Bone marrow (tissue), 2 donors: ENCODE measurements around the gene ZRANB3.

Source experiments
- DNase-seq, 2 donors: peaks; one replicate each; lab custom pipeline; 2025; lab: John Stamatoyannopoulos, UW

ZRANB3 gene

GRCh38 chr2:135175177-135175576 lies 355.8 kb downstream of the ZRANB3 start:
- no peak for DNase-seq

- no peak for DNase-seq
Measured at GRCh38 chr2:135174810-135175093, 356.3 kb downstream of the ZRANB3 start.

- no peak for DNase-seq
Measured at GRCh38 chr2:135174049-135174809, 356.8 kb downstream of the ZRANB3 start.

GRCh38 chr2:135169900-135170753 lies 360.9 kb downstream of the ZRANB3 start:
- no peak for DNase-seq

GRCh38 chr2:135168204-135168856 lies 362.7 kb downstream of the ZRANB3 start:
- no peak for DNase-seq

GRCh38 chr2:135167273-135167672 lies 363.7 kb downstream of the ZRANB3 start:
- no peak for DNase-seq

GRCh38 chr2:135164431-135164830 lies 366.6 kb downstream of the ZRANB3 start:
- no peak for DNase-seq

GRCh38 chr2:135163901-135164300 lies 367.1 kb downstream of the ZRANB3 start:
- no peak for DNase-seq

- no peak for DNase-seq
Measured at GRCh38 chr2:135163306-135163705, 367.7 kb downstream of the ZRANB3 start.

GRCh38 chr2:135162786-135163185 lies 368.2 kb downstream of the ZRANB3 start:
- no peak for DNase-seq

GRCh38 chr2:135162377-135162776 lies 368.6 kb downstream of the ZRANB3 start:
- DNase-seq: no peak

- no peak for DNase-seq
Measured at GRCh38 chr2:135159191-135159590, 371.8 kb downstream of the ZRANB3 start.

- no peak for DNase-seq
Measured at GRCh38 chr2:135157856-135158255, 373.2 kb downstream of the ZRANB3 start.

GRCh38 chr2:135154962-135155361 lies 376.1 kb downstream of the ZRANB3 start:
- no peak for DNase-seq

GRCh38 chr2:135152361-135152760 lies 378.7 kb downstream of the ZRANB3 start:
- DNase-seq: no peak

GRCh38 chr2:135151615-135152014 lies 379.4 kb downstream of the ZRANB3 start:
- DNase-seq: no peak

GRCh38 chr2:135150725-135151124 lies 380.3 kb downstream of the ZRANB3 start:
- DNase-seq: no peak

GRCh38 chr2:135149251-135149650 lies 381.8 kb downstream of the ZRANB3 start:
- no peak for DNase-seq

- no peak for DNase-seq
Measured at GRCh38 chr2:135144343-135144742, 386.7 kb downstream of the ZRANB3 start.

- no peak for DNase-seq
Measured at GRCh38 chr2:135142323-135142722, 388.7 kb downstream of the ZRANB3 start.

GRCh38 chr2:135140606-135141005 lies 390.4 kb downstream of the ZRANB3 start:
- DNase-seq: no peak

GRCh38 chr2:135132314-135132713 lies 398.7 kb downstream of the ZRANB3 start:
- DNase-seq: no peak

GRCh38 chr2:135130751-135131150 lies 400.3 kb downstream of the ZRANB3 start:
- no peak for DNase-seq
